GM12864 (cell line): ENCODE measurements around the gene GNGT2.

Experiments used
- DNase-seq: peaks from one replicate; pipeline ENCODE4 v3.0.0-alpha.2; 2011; ENCODE audit warnings: low read depth
- H3K4me3 ChIP-seq: 2 replicates; pipeline ENCODE4 v1.5.1; 2011; ENCODE audit warnings: mild to moderate bottlenecking, low read depth, low read length, control low read depth
- TF ChIP-seq, protein P1 (sequence below): IDR thresholded peaks from 2 replicates; pipeline ENCODE4 v1.5.1; 2011; ENCODE audit warnings: low read depth, mild to moderate bottlenecking, moderate library complexity, low read length, control low read depth, inconsistent platforms; ENCODE audit errors: missing control alignments

GNGT2 gene

DNA sequence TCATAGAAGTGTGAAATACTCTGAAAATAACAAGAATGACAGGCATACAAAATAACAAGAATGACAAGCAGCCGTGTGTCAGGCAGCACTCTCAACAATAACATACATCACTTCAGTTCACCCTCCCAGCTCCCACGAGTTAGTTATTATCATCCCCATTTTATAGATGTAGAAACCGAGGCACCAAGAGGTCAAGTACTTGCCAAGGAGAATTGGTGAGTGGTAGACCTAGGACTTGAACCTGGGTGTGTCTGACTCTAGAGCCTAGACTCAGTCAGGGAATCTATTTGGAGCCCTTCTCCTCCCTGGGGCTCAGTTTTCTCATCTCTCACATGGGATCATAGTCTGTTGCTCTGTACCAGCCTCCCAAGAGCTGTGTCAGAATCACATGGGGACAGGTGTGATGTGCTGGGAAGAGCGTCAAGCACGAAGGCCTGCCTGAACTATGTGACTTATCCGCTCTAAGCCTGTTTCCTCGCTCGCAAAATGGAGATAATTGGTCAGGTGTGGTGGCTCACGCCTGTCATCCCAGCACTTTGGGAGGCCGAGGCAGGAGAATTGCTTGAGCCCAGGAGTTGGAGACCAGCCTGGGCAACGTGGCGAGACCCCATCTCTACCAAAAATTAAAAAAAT is 39.6 kb upstream of the GNGT2 start:
- no peak overlapping the region for H3K4me3 ChIP-seq
- DNase-seq = no peak
- TF ChIP-seq, protein P1, sequence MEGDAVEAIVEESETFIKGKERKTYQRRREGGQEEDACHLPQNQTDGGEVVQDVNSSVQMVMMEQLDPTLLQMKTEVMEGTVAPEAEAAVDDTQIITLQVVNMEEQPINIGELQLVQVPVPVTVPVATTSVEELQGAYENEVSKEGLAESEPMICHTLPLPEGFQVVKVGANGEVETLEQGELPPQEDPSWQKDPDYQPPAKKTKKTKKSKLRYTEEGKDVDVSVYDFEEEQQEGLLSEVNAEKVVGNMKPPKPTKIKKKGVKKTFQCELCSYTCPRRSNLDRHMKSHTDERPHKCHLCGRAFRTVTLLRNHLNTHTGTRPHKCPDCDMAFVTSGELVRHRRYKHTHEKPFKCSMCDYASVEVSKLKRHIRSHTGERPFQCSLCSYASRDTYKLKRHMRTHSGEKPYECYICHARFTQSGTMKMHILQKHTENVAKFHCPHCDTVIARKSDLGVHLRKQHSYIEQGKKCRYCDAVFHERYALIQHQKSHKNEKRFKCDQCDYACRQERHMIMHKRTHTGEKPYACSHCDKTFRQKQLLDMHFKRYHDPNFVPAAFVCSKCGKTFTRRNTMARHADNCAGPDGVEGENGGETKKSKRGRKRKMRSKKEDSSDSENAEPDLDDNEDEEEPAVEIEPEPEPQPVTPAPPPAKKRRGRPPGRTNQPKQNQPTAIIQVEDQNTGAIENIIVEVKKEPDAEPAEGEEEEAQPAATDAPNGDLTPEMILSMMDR = no peak

DNA sequence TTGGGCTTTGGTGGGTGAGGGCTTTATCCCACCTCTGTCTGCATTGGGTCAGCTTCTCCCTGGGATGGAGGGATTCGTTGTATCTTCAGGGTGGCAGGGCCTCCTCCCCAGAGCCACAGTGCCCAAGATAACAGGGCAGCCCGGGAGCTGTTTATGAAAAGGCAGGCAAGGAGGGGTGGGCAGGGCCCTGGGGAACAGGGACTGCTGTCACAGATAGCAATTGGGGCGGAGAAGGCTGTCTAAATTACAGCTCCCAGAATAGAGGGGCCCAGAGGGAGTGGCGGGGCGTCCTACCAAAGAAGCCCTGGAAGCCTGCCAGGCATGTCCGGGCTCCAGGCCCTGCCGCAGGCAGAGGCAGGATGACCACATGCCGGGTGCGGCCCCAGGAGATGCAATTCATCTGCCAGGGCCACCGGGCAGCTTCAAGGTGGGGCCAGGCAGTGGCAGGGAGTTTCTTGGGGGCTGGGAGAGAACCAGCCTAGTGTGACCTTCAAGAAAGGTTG is 39.0 kb upstream of the GNGT2 start:
- H3K4me3 ChIP-seq = no peak overlapping the region
- TF ChIP-seq, protein P1 = no peak
- no peak for DNase-seq

DNA sequence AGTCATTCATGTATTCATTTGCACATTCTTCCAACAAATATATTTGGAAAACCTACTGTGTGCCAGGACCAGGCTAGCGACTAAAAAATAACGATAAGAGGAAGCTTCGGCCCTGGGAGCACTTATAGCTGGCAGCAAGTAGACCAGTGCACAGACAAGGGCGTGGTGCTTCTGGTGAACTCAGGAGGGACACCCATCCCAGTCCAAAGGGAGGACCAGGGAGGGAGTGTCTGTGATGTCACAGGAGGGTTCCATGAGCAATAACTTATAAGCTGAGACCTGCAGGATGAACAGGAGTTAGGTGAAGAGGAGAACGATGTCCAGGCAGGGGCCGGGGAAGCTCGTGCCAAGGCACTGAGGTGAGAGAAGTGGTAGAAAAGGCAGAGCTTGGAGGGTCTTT is 37.6 kb upstream of the GNGT2 start:
- TF ChIP-seq, protein P1 = no peak
- H3K4me3 ChIP-seq = no peak overlapping the region
- DNase-seq = no peak

DNA sequence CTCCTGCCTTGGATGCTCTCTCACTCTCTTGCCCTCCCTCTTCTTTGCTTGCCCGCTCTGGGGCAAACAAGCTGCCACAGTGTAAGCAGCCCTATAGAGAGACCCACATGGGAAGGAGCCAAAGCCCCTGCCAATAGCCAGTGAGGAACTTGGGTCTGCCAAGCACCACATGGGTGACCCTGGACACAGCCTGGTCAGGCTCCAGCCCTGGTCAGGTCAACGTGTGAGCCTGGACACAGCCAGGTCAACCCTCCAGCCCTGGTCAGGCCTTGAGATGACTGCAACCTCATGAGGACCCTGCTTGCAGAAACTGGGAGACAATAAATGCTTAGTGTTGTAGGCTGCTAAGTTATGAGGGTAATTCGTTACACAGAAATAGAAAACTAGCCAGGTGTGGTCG is 34.5 kb upstream of the GNGT2 start:
- DNase-seq = no peak
- no peak overlapping the region for H3K4me3 ChIP-seq
- TF ChIP-seq, protein P1 = no peak

DNA sequence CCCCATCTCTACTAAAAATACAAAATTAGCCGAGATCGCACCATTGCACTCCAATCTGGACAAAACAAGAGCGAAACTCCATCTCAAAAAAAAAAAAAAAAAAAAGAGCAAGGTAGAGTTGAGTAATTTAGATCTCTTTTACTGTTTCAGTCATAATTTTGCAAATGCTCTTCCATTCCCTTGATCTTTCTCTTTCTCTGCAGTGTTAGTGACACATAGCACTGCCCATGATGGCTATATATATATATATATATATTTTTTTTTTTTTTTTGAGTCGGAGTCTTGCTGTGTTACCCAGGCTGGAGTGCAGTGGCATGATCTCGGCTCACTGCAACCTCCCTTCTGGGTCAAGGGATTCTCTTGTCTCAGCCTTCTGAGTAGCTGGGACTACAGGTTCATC is 32.4 kb upstream of the GNGT2 start:
- no peak for DNase-seq
- TF ChIP-seq, protein P1 = no peak

DNA sequence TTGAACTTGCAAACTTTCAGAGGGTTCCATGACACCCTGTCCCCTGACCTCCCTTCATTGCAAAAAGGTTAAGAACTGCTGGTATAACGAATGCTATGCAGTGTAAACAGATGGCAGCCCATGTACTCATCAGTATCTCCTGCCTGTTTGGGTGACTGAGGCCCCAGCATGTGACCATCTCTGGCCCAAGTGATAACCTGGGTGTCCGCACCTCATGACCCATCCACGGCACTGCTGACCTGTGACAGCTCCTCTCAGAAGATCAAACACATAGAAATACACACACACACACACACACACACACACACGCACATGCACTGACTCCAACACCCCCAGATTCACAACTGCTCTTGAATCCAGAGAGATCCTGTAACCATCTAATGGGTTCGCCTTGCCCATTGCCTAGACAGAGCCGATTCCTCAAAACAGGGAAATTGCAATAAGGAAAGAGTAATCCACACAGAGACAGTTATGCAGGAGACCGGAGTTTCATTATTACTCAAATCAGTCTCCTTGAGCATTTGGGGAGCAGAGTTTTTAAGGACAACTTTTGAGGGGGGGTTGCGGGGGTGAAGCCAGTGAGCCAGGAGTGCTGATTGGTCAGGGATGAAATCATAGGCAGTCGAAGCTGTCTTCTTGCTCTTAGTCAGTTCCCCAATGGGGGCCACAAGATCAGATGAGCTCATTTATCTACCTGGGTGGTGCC is 31.5 kb upstream of the GNGT2 start:
- H3K4me3 ChIP-seq = no peak overlapping the region
- DNase-seq = no peak
- TF ChIP-seq, protein P1 = no peak

More for the DNA sequence above, 32.4 kb upstream of the GNGT2 start:
- H3K4me3 ChIP-seq = no peak overlapping the region
